OCI-LY3 (cell line): Measurements from ENCODE around the gene TIMM10B.
A peak's percentile ranks its signal among the peaks of the same experiment; 100 is the strongest.

Source experiments
- CTCF ChIP-seq: fragments of 200-600, 300-600 bp; sonication (generic); IDR thresholded peaks from 2 replicates; pipeline ENCODE4 v1.5.1; 2014; ENCODE audit warnings: antibody characterized with exemption, low read length, low read depth
- EZH2phosphoT487 ChIP-seq: fragments of 200-600 bp; shearing (Covaris generic); IDR thresholded peaks from 2 replicates; pipeline ENCODE4 v1.6.1; 2018; ENCODE audit warnings: antibody characterized with exemption, mixed run types, low read depth

- TF ChIP-seq CTCF (peak; percentile 79), EZH2phosphoT487 (no peak)
Measured at GRCh38 chr11:6531267-6531752, 50.0 kb downstream of the TIMM10B start.
